ENCODE measurements around the gene B3GAT3.
A peak's percentile ranks its signal among the peaks of the same experiment; 100 is the strongest.
"Not testable (repeated sequence)": the region's sequence is repeated elsewhere in the genome, so short reads cannot be mapped to it uniquely, and the experiment has no call there.

B3GAT3 gene

GRCh38 chr11:62603776-62604299, 17.9 kb downstream of the B3GAT3 start:
- no peak for DNase-seq

- DNase-seq, result no peak
Measured at GRCh38 chr11:62603072-62603408, 18.7 kb downstream of the B3GAT3 start.

GRCh38 chr11:62602141-62603071, 19.4 kb downstream of the B3GAT3 start:
- DNase-seq, result peak; percentile 70

GRCh38 chr11:62601372-62602140, 20.2 kb downstream of the B3GAT3 start, which contains the start of gene MTA2:
MTA2 (minus strand) TSS chr11:62601865; CDS start chr11:62601450, 415 bp downstream.
- DNase-seq, result peak; percentile 98

GRCh38 chr11:62601122-62601371, 20.7 kb downstream of the B3GAT3 start:
- DNase-seq, result peak; percentile 36

- no peak for DNase-seq
Measured at GRCh38 chr11:62600367-62601121, 21.2 kb downstream of the B3GAT3 start.

- DNase-seq, result no peak
Measured at GRCh38 chr11:62599901-62600300, 21.9 kb downstream of the B3GAT3 start.

- DNase-seq, result peak; percentile 99
Measured at GRCh38 chr11:62599069-62599696, 22.6 kb downstream of the B3GAT3 start.

- no peak for DNase-seq
Measured at GRCh38 chr11:62595124-62595523, 26.7 kb downstream of the B3GAT3 start.

GRCh38 chr11:62593434-62594044, 28.2 kb downstream of the B3GAT3 start:
- peak; percentile 80 for DNase-seq

GRCh38 chr11:62592989-62593421, 28.8 kb downstream of the B3GAT3 start:
- no peak for DNase-seq

- DNase-seq, result no peak
Measured at GRCh38 chr11:62592146-62592815, 29.5 kb downstream of the B3GAT3 start.

- peak; percentile 99 for DNase-seq
Measured at GRCh38 chr11:62591448-62592145, 30.2 kb downstream of the B3GAT3 start, which contains the start of gene TUT1. TUT1 (minus strand) TSS chr11:62591523; CDS start chr11:62591485, 38 bp downstream.

GRCh38 chr11:62588966-62589637, 32.7 kb downstream of the B3GAT3 start:
- no peak for DNase-seq

- DNase-seq, result not testable (repeated sequence)
Measured at GRCh38 chr11:62585356-62585755, 36.4 kb downstream of the B3GAT3 start.

- not testable (repeated sequence) for DNase-seq
Measured at GRCh38 chr11:62581735-62582134, 40.1 kb downstream of the B3GAT3 start.

GRCh38 chr11:62580959-62581715, 40.6 kb downstream of the B3GAT3 start:
- no peak for DNase-seq

GRCh38 chr11:62579252-62579651, 42.5 kb downstream of the B3GAT3 start:
- no peak for DNase-seq

- DNase-seq, result no peak
Measured at GRCh38 chr11:62578541-62578940, 43.2 kb downstream of the B3GAT3 start.
